Panc1 (cell line): ENCODE data around the gene CYGB.

Experiments used
- POLR2AphosphoS5 ChIP-seq: IDR thresholded peaks from 2 replicates; pipeline ENCODE4 v1.6.1; 2012; ENCODE audit warnings: mild to moderate bottlenecking, low read depth, low read length, moderate library complexity
- SIN3A ChIP-seq: IDR thresholded peaks from 2 replicates; pipeline ENCODE4 v1.6.1; 2012; ENCODE audit warnings: low read depth, mild to moderate bottlenecking, low read length, moderate library complexity, borderline replicate concordance; ENCODE audit not compliant: insufficient read depth
- TCF7L2 ChIP-seq: IDR thresholded peaks from 2 replicates; pipeline ENCODE4 v1.6.1; 2011; ENCODE audit warnings: mild to moderate bottlenecking, low read depth, low read length, inconsistent platforms
- TF ChIP-seq, protein P1 (sequence below): fragments of 450-650 bp; IDR thresholded peaks from 2 replicates; pipeline ENCODE4 v1.5.1; 2017; ENCODE audit warnings: mild to moderate bottlenecking
- TF ChIP-seq, protein P2 (sequence below), 2 experiments: IDR thresholded peaks; 2 replicates each; pipeline ENCODE4 v1.6.1; 2011 to 2012; ENCODE audit warnings: low read depth in 2 of 2, control low read depth in 1 of 2, low read length in 1 of 2, mild to moderate bottlenecking in 1 of 2, moderate library complexity in 1 of 2; ENCODE audit not compliant: insufficient read depth in 1 of 2

DNA sequence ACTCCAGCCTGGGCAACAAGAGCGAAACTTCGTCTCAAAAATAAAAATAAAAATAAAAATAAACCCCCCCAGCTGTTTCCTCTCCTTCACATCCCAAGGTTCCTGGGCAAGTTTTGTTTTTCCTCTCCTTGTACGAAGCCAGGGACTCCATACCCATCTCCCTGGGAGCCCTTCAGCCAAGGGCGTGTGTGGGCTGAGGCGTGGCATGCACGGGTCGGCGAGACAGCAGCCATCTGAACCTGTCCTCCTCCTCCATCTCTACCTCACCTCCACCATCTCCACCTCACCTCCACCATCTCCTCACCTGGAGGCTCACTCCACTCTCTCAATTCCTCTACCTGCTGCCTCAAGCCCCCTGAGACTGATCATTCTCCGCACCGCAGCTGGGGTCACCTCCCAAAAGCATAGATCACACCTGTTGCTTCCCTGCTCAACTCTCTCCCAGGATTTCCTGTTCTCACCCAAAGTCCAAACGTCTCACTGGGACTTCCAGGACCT is 53.2 kb downstream of the CYGB start:
- TF ChIP-seq, protein P1, sequence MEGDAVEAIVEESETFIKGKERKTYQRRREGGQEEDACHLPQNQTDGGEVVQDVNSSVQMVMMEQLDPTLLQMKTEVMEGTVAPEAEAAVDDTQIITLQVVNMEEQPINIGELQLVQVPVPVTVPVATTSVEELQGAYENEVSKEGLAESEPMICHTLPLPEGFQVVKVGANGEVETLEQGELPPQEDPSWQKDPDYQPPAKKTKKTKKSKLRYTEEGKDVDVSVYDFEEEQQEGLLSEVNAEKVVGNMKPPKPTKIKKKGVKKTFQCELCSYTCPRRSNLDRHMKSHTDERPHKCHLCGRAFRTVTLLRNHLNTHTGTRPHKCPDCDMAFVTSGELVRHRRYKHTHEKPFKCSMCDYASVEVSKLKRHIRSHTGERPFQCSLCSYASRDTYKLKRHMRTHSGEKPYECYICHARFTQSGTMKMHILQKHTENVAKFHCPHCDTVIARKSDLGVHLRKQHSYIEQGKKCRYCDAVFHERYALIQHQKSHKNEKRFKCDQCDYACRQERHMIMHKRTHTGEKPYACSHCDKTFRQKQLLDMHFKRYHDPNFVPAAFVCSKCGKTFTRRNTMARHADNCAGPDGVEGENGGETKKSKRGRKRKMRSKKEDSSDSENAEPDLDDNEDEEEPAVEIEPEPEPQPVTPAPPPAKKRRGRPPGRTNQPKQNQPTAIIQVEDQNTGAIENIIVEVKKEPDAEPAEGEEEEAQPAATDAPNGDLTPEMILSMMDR = no peak
- TF ChIP-seq, protein P2, sequence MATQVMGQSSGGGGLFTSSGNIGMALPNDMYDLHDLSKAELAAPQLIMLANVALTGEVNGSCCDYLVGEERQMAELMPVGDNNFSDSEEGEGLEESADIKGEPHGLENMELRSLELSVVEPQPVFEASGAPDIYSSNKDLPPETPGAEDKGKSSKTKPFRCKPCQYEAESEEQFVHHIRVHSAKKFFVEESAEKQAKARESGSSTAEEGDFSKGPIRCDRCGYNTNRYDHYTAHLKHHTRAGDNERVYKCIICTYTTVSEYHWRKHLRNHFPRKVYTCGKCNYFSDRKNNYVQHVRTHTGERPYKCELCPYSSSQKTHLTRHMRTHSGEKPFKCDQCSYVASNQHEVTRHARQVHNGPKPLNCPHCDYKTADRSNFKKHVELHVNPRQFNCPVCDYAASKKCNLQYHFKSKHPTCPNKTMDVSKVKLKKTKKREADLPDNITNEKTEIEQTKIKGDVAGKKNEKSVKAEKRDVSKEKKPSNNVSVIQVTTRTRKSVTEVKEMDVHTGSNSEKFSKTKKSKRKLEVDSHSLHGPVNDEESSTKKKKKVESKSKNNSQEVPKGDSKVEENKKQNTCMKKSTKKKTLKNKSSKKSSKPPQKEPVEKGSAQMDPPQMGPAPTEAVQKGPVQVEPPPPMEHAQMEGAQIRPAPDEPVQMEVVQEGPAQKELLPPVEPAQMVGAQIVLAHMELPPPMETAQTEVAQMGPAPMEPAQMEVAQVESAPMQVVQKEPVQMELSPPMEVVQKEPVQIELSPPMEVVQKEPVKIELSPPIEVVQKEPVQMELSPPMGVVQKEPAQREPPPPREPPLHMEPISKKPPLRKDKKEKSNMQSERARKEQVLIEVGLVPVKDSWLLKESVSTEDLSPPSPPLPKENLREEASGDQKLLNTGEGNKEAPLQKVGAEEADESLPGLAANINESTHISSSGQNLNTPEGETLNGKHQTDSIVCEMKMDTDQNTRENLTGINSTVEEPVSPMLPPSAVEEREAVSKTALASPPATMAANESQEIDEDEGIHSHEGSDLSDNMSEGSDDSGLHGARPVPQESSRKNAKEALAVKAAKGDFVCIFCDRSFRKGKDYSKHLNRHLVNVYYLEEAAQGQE (IDR thresholded peaks at IDR 0.05; ENCODE audit: insufficient read depth in 1 of 2, low read depth in 2 of 2, low read length in 1 of 2) = no peak
- TF ChIP-seq SIN3A (no peak), TCF7L2 (no peak), POLR2AphosphoS5 (no peak)
